ENCODE data around the gene YPEL2. TPM values are rescaled to one million over a fixed set of nuclear protein-coding genes. Genes with fewer than 3 reads are reported as not detected.

Gene YPEL2
- total and polyA plus RNA-seq, 2 of the 13 experiments (the other 11 are each of a cell fraction or from before 2014, with no cell fraction given) = 8.5 to 21.1 TPM

DNA sequence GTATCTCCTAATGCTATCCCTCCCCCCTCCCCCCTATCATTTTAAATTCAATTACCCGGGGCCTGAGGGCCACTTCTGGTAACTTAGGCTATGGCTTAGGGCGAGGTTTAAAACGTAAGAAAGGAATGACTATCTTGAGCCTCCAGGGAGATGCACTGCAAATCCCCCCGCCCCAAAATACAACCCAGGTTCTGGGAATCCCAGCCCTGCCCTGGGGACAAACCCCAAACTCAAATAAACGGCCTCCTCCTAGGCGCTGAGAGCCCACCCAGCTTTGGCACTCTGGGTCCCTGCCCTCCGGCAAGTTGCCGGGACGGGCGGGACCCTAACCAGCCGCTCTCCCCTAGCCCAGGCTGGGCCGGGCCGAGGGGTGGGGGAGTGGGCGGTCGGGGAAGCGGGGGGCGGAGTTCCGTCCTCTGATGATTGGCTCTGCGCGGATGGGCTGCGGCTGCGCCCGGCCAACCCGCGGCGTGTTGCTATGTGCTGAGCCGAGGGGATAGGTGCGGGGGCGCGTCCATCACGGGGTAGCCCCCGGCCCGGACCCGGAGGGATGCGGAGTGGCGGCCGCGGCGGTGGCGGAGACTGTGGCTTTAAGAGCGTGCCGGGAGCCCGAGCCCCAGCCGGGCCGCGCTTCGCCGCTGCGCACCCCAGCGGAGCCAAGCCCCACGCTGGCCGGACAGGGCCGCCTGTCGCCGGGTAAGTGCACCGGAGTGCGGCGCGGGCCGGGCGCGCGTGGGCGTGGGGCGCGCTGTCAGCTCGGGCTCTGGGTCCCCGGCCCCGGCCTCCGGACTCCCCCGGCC lies at the start of gene YPEL2 (continued):
- TF ChIP-seq, protein P1, sequence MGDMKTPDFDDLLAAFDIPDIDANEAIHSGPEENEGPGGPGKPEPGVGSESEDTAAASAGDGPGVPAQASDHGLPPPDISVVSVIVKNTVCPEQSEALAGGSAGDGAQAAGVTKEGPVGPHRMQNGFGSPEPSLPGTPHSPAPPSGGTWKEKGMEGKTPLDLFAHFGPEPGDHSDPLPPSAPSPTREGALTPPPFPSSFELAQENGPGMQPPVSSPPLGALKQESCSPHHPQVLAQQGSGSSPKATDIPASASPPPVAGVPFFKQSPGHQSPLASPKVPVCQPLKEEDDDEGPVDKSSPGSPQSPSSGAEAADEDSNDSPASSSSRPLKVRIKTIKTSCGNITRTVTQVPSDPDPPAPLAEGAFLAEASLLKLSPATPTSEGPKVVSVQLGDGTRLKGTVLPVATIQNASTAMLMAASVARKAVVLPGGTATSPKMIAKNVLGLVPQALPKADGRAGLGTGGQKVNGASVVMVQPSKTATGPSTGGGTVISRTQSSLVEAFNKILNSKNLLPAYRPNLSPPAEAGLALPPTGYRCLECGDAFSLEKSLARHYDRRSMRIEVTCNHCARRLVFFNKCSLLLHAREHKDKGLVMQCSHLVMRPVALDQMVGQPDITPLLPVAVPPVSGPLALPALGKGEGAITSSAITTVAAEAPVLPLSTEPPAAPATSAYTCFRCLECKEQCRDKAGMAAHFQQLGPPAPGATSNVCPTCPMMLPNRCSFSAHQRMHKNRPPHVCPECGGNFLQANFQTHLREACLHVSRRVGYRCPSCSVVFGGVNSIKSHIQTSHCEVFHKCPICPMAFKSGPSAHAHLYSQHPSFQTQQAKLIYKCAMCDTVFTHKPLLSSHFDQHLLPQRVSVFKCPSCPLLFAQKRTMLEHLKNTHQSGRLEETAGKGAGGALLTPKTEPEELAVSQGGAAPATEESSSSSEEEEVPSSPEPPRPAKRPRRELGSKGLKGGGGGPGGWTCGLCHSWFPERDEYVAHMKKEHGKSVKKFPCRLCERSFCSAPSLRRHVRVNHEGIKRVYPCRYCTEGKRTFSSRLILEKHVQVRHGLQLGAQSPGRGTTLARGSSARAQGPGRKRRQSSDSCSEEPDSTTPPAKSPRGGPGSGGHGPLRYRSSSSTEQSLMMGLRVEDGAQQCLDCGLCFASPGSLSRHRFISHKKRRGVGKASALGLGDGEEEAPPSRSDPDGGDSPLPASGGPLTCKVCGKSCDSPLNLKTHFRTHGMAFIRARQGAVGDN (CRISPR knock-in tag; IDR thresholded peaks at IDR 0.05) = peak; percentile 3
- no peak for TF ChIP-seq U2AF2 (IDR thresholded peaks at IDR 0.05; ENCODE audit: low read depth, low read length)
- 0 out of 2 replicates have a peak, but pooled peaks have one; percentile 44 for TF ChIP-seq ZNF850 (CRISPR knock-in tag; conservative IDR thresholded peaks at IDR 0.05)
- TF ChIP-seq RNF2 (conservative IDR thresholded peaks at IDR 0.05; ENCODE audit: low read depth) = 0 out of 2 replicates have a peak, but pooled peaks have one; percentile 28
- TF ChIP-seq, protein P2, sequence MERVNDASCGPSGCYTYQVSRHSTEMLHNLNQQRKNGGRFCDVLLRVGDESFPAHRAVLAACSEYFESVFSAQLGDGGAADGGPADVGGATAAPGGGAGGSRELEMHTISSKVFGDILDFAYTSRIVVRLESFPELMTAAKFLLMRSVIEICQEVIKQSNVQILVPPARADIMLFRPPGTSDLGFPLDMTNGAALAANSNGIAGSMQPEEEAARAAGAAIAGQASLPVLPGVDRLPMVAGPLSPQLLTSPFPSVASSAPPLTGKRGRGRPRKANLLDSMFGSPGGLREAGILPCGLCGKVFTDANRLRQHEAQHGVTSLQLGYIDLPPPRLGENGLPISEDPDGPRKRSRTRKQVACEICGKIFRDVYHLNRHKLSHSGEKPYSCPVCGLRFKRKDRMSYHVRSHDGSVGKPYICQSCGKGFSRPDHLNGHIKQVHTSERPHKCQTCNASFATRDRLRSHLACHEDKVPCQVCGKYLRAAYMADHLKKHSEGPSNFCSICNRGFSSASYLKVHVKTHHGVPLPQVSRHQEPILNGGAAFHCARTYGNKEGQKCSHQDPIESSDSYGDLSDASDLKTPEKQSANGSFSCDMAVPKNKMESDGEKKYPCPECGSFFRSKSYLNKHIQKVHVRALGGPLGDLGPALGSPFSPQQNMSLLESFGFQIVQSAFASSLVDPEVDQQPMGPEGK (CRISPR knock-in tag; IDR thresholded peaks at IDR 0.05) = peak; percentile 88
- TF ChIP-seq ZNF234 (CRISPR knock-in tag; conservative IDR thresholded peaks at IDR 0.05) = 0 out of 2 replicates have a peak, but pooled peaks have one; percentile 11
- peak; percentile 24; the same call in 1 of the 2 replicates for TF ChIP-seq PHF8 (CRISPR knock-in tag; IDR thresholded peaks at IDR 0.05)
- TF ChIP-seq, protein P3, sequence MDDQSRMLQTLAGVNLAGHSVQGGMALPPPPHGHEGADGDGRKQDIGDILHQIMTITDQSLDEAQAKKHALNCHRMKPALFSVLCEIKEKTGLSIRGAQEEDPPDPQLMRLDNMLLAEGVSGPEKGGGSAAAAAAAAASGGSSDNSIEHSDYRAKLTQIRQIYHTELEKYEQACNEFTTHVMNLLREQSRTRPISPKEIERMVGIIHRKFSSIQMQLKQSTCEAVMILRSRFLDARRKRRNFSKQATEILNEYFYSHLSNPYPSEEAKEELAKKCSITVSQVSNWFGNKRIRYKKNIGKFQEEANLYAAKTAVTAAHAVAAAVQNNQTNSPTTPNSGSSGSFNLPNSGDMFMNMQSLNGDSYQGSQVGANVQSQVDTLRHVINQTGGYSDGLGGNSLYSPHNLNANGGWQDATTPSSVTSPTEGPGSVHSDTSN (CRISPR knock-in tag; IDR thresholded peaks at IDR 0.05; ENCODE audit: borderline replicate concordance) = peak; percentile 86; the same call in 1 of the 2 replicates
- TF ChIP-seq, protein P4, sequence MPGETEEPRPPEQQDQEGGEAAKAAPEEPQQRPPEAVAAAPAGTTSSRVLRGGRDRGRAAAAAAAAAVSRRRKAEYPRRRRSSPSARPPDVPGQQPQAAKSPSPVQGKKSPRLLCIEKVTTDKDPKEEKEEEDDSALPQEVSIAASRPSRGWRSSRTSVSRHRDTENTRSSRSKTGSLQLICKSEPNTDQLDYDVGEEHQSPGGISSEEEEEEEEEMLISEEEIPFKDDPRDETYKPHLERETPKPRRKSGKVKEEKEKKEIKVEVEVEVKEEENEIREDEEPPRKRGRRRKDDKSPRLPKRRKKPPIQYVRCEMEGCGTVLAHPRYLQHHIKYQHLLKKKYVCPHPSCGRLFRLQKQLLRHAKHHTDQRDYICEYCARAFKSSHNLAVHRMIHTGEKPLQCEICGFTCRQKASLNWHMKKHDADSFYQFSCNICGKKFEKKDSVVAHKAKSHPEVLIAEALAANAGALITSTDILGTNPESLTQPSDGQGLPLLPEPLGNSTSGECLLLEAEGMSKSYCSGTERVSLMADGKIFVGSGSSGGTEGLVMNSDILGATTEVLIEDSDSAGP (CRISPR knock-in tag; IDR thresholded peaks at IDR 0.05; ENCODE audit: borderline replicate concordance) = peak; percentile 98
- TF ChIP-seq GABPB1 (CRISPR knock-in tag; IDR thresholded peaks at IDR 0.05) = peak; percentile 78
- no peak for TF ChIP-seq SMAD3 (CRISPR knock-in tag; IDR thresholded peaks at IDR 0.05)
- TF ChIP-seq NCOA1 (CRISPR knock-in tag; IDR thresholded peaks at IDR 0.05) = no peak
- 0 out of 2 replicates have a peak, but pooled peaks have one; percentile 2 for TF ChIP-seq BHLHE40 (IDR thresholded peaks at IDR 0.05; ENCODE audit: low read length)
- TF ChIP-seq PITX1 (CRISPR knock-in tag; IDR thresholded peaks at IDR 0.05) = peak; percentile 37; the same call in 1 of the 2 replicates
- peak; percentile 42; the same call in 1 of the 2 replicates for TF ChIP-seq KMT2B (CRISPR knock-in tag; IDR thresholded peaks at IDR 0.05)
